ENCODE measurements around the gene SLC30A2.

The SLC30A2 gene

DNA sequence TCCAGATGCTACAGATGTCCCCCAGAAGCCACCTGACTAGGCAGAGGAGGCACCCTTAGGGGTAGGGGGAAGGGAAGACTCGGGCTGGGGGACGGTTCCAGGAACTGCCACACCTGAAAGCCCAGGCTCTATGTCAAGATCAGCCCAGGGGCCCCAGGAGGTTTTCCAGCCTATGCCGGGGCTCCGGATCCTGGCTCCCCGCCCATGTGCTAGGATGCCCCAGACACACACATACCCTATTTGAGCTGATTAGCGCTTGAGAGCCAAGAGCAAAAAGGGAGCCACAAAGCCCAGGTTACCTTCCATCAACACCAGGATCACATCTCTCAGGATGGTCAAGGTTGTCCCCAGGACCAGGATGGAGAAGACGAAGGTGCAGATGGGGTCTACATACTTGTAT, 4.5 kb downstream of the SLC30A2 start:
- no peak for DNase-seq

GRCh38 chr1:26038904-26039303, 7.0 kb downstream of the SLC30A2 start:
- DNase-seq, result no peak

- DNase-seq, result no peak
Observed at GRCh38 chr1:26038477-26038876, 7.4 kb downstream of the SLC30A2 start.

- DNase-seq, result no peak
Observed at GRCh38 chr1:26037904-26038303, 8.0 kb downstream of the SLC30A2 start.

DNA sequence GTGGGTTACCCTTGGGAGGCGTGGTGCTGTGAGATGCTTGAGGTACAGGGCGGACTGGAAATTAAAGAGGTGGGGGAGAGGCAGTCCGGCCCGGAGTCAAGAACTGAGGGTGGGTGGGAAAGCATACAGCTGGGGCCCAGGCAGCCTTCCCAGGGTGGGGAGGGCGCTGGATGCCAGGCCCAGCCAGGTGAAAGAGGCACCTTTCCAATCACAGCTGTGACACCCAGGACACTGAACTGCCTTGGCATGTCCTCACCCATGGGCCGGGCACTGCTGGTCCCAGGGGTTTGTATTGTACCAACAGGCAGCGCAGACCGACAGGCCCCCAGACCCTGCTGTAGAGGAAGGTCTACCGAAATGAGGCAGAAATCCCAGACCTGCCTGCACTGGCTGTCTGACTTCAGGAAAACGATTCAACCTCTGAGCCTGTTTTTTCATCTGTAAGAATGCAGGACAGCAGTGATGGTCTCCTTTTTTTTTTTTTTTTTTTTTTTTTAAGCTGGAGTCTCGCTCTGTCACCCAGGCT, 9.1 kb downstream of the SLC30A2 start:
- no peak for DNase-seq

DNA sequence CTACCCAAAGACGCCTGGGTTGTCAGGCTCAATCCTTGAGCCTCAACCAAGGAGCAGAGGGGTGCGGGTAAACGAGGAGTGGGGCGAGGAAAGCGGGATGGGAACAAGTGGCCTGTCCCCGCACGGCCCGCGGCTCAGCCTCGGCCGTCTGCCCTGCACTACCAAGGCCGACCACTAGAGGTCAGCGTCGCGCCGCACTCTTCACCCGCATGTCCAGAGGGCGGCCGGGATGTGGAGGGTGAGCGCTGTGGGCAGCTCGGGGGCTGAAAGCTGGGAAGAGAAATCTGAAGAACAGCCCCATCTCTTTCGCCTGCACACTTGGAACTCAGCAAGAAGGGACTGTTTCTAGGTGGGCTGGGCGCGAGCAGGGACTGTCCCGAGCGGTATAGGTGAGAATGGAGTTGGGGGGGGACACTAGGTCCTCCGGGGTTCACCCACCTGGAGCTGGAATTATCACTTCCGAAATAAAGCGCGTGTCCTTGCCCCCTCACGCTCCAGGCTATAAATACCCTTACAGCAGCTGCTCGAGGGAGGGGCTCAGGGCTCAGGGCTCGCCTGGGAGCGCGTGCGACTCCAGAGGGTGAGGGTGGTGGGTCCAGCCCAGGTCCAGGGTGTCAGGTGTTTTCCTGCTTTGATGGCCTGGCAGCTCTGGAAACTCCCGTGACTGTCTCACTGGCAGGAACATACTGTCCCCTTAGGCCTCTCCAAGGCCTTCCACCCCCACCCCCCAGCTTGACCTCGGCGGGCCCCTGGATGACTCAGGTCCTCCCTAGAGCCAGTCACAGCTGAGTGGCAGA, 9.8 kb downstream of the SLC30A2 start:
- DNase-seq, result peak; percentile 75 to 78

GRCh38 chr1:26035203-26035958, 10.5 kb downstream of the SLC30A2 start:
- DNase-seq, result peak; percentile 91 to 94

DNA sequence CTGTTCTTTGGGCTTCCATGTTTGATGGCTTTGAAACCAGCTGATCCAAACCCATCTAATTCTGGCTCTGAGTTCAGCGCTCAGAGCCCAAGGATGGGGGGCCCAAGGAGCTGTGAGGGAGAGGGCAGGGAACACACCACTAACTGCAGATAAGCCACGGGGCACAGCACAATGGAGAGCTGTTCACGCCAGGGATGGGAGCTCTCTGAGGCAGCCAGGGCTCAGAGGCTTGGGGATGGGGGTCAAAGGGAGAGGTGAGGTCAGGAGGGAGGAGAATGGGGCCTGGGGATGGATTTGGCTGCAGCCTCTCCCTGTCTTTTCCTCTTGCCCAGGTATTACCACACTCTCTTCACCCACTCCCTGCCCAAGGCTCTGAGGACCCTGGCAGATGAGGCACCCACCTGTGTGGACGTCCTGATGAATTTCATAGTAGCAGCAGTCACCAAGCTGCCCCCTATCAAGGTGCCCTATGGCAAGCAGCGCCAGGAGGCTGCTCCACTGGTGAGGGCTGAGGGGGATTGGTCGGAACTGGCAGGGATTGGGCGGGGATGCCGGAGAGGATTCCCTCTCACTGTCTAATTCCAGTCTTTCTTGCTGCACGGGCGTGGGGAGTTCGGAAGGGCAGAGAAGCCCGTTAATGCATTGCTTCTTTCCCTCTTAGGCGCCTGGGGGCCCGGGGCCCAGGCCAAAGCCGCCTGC, 11.3 kb downstream of the SLC30A2 start:
- DNase-seq, result no peak

DNA sequence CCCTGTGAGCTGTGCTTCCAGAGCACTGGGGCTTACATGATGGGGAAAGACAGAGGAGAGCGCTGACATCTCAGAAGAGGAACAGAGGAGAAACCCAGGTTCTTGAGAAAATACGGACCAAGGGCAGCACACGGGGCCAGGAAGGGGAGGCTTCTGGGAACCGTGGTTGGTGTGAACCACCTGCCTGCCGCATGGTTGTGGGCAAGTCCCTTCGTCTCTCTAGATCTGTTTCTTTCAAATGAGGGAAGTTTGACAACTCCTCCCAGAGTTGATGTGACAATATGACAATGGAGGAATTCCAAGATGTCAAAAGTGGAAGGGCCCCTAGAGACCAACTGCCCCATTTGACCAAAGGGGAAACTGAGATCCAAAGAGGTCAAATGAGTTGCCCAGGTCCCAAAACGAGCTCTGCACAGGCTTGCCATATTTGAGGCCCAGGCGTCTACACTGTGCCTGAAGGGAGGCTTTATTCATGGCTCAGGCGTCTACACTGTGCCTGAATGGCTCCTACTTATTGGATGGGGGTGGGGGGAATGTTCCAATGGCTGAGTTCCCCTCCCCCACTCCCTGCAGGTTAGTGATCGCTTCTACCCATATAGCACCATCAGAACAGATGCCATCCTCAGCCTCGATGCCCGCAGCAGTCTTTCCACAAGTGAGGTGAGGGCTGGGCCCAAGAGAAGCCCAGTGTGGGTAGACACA, 13.1 kb downstream of the SLC30A2 start:
- DNase-seq, result peak in 1 of 2 donors; percentile 15

DNA sequence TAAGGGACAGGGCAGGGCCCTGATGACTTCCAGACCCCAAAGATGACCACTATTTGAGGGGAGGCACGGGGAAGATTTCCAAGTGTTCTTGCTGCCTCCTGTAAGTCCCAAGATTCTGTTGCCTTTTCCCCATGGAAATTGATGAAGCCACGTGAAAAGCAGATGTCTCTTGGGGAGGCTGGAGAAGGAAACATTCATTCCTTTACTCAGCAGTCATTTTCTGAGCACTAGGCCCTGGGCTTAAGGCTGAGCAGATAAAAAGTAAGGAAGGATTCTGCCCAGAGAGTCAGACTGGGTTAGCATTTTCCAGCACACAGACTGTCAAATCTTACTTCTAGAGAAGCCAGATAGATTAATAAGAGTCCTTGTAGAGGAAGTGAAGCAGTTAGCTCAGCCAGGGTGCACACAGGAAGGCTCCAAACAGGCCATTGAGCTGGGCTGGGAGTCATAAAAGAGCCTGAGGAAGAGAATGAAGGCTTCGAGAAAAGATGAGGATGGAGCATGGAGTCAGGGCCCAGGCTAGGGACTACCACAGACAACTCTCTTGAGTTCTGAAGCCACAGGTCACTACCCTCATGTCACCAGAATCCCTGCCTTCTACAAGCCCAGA, 14.2 kb downstream of the SLC30A2 start:
- no peak for DNase-seq

DNA sequence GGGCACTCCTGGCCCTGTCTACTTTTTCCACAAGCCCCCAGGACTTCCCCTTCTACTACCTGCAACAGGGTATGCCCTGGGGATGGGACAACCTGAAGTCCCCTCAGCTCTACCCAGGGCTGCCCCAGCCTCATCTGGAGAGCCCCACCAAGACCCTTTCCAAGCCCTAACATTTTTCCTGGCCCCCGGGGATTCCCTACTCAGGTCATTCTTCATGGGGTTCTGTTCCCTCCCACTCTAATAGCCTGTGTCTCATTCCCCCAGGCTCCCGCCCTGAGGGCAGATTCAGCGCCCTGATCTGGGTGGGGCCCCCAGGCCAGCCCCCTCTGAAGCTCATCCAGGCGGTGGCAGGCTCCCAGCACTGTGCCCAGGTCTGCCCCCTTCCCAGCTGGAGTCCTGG, 14.7 kb downstream of the SLC30A2 start:
- DNase-seq, result no peak

GRCh38 chr1:26029864-26030481, 15.9 kb downstream of the SLC30A2 start:
- DNase-seq, result peak; percentile 29 to 44

DNA sequence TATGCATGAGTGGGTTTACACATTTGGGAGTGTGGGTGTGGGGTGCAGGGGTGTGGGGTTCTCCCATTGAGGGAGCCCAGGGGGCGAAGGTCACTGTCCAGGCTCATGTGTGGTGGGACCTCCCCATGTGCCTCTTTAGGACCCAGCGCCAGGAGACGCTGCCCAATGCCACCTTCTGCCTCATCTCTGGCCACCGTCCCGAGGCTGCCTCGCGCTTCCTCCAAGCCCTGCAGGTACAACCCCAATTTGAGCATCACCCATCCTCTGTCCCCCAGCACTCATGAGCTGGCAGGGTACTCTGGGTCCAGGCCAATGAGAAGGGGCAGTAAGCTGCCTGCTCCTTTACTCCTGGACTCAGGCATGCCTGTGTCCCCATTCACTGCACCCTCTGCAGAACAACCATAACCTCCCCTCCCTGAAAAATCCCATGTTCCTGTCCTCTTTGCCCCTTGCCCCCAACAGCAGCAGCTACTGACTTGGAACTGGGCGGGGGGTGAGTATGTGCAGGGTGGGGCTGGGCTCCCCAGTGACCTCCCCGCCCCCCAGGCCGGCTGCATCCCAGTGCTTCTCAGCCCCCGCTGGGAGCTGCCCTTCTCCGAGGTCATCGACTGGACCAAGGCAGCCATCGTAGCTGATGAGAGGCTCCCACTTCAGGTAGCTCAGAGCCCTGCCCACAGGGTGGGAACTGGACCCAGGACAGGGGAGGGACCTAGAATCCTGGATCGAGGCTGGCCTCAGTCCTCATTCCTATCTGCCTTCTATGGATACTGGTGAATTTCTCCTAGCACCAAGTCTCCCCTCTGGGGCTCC, 16.7 kb downstream of the SLC30A2 start:
- no peak for DNase-seq

GRCh38 chr1:26028490-26028980, 17.4 kb downstream of the SLC30A2 start:
- DNase-seq, result no peak

DNA sequence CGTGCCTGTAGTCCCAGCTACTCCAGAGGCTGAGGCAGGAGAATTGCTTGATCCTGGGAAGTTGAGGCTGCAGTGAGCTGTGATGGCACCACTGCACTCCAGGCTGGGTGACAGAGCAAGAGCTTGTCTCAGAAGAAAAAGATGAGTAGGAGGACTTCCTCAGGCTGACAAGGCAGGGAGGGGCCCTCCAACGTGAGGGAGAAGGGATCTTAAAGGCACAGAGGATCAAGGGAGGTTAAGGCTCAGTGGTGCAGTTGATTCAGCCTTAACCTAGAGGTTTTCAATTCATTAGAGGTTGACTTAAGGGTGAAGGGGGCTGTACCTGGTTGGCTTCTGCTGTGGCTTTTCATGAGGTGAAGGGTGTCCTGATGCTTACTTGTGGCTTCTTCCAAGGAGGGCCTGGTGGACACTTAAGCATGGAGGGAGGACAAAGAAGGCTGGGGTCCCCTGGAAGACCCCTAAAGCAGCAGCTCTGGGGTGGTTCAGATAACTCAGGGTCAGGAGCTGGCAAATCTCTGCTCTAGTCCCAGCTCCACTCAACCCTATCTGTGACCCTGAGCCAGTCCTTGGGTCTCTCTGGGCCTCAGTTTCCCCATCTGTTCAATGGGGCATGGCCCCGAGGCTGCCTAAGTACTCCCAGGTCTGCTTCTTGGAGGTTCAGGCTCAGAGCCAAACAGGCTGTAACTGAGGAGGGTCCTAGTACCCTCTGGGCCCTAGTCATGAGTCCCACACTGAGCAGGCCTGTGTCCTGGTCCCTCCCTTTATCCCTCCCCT, 18.0 kb downstream of the SLC30A2 start:
- peak; percentile 80 to 85 for DNase-seq

DNA sequence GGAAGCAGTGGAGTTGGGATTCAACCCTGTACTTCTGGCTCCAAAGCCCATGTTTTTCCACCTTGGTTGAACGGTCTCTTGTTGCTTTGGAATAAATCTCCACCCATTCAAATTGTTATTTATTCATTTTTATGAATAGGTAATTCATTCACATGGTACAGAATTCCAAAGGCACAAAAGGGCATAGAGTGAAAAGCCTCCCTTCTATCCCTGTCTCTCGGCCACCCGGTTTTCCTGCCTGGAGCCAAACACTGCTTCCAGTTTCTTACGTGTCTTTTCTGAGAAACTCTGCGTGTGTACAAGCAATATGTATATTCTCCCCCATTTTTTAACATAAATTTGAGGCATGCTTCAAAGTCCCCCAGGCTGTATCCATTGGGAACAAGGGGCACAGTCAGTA, 20.4 kb downstream of the SLC30A2 start:
- no peak for DNase-seq

- no peak for DNase-seq
Observed at GRCh38 chr1:26025060-26025459, 20.9 kb downstream of the SLC30A2 start.

DNA sequence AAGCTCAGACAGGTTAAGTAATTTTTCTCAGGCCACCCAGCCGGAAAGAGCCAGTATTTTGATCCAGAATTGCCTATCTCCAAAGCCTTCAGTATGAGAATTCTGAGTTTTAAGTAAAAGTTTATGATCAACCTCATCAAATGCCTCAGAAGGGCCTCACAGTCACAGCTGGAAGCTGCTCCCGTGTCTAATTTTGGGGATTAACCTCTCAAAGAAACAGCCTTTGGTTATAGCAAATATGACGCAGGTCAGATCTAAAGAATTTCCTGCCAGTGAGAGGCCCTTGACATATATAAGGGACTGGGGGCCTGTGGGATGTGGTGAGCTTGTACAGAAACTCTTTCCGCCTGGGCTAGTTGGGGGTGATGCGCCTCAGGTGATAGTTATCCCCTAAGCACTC, 22.1 kb downstream of the SLC30A2 start:
- DNase-seq, result no peak

- DNase-seq, result no peak
Observed at GRCh38 chr1:26023009-26023408, 22.9 kb downstream of the SLC30A2 start.

GRCh38 chr1:26022404-26022779, 23.5 kb downstream of the SLC30A2 start:
- peak in 1 of 2 donors; percentile 31 for DNase-seq
